ENCODE measurements around the gene MRTFA.

The MRTFA gene

GRCh38 chr22:40635940-40636379, 559 bp downstream of the MRTFA start:
- no peak for TF ChIP-seq CTCF (IDR thresholded peaks at IDR 0.05; ENCODE audit: insufficient read depth, missing control alignments)
- DNase-seq (ENCODE audit: insufficient read length, low spot score) (no peak), FAIRE-seq (no peak)

- no peak for TF ChIP-seq CTCF (IDR thresholded peaks at IDR 0.05; ENCODE audit: insufficient read depth, missing control alignments)
- no peak for FAIRE-seq
- no peak for DNase-seq (ENCODE audit: insufficient read length, low spot score)
Observed at GRCh38 chr22:40635043-40635939, 1.2 kb downstream of the MRTFA start.

GRCh38 chr22:40634119-40634903, 2.2 kb downstream of the MRTFA start:
- DNase-seq (ENCODE audit: insufficient read length, low spot score) (no peak), FAIRE-seq (no peak)
- TF ChIP-seq CTCF (IDR thresholded peaks at IDR 0.05; ENCODE audit: insufficient read depth, missing control alignments): no peak

GRCh38 chr22:40633036-40633435, 3.5 kb downstream of the MRTFA start:
- FAIRE-seq (no peak), DNase-seq (ENCODE audit: insufficient read length, low spot score) (no peak)
- no peak for TF ChIP-seq CTCF (IDR thresholded peaks at IDR 0.05; ENCODE audit: insufficient read depth, missing control alignments)

- no peak for FAIRE-seq
- no peak for TF ChIP-seq CTCF (IDR thresholded peaks at IDR 0.05; ENCODE audit: insufficient read depth, missing control alignments)
Observed at GRCh38 chr22:40631925-40632324, 4.6 kb downstream of the MRTFA start.

GRCh38 chr22:40628354-40629042, 8.0 kb downstream of the MRTFA start:
- no peak for DNase-seq (ENCODE audit: insufficient read length, low spot score)
- FAIRE-seq: no peak
- TF ChIP-seq CTCF (IDR thresholded peaks at IDR 0.05; ENCODE audit: insufficient read depth, missing control alignments): no peak

More at GRCh38 chr22:40631925-40632324, 4.6 kb downstream of the MRTFA start:
- DNase-seq (ENCODE audit: insufficient read length, low spot score): no peak
